Daoy (cell line): ENCODE data around the gene BMX. TPM values are rescaled to one million over a fixed set of nuclear protein-coding genes. Genes with fewer than 3 reads are reported as not detected.

Source experiments
- DNase-seq: peaks from one replicate; pipeline ENCODE4 v3.0.0-alpha.2; 2015; ENCODE audit warnings: low read depth
- total RNA-seq: library from RNA; depleted of rRNA; stranded (reverse); fragments of >200 nt; shearing (Covaris generic); gene quantifications from 2 replicates; pipeline ENCODE4 v1.2.3, GENCODE V29; 2014

Gene BMX
- total RNA-seq, 1 experiment from 2014 or later, result 0.06 TPM

- DNase-seq, result no peak
Measured at GRCh38 chrX:15507005-15507404, 6.4 kb downstream of the BMX start.

GRCh38 chrX:15509845-15510244 is 9.2 kb downstream of the BMX start:
- no peak for DNase-seq

- no peak for DNase-seq
Measured at GRCh38 chrX:15511563-15511962, 11.0 kb downstream of the BMX start.

- DNase-seq, result no peak
Measured at GRCh38 chrX:15512401-15512965, 11.9 kb downstream of the BMX start.

- DNase-seq, result no peak
Measured at GRCh38 chrX:15514279-15514678, 13.7 kb downstream of the BMX start.

- DNase-seq, result no peak
Measured at GRCh38 chrX:15515931-15516330, 15.3 kb downstream of the BMX start.

- no peak for DNase-seq
Measured at GRCh38 chrX:15522464-15522863, 21.9 kb downstream of the BMX start.

GRCh38 chrX:15523088-15523487 is 22.5 kb downstream of the BMX start:
- DNase-seq, result no peak

GRCh38 chrX:15524417-15524816 is 23.8 kb downstream of the BMX start:
- peak; percentile 28 for DNase-seq

- no peak for DNase-seq
Measured at GRCh38 chrX:15525664-15526416, 25.2 kb downstream of the BMX start.

GRCh38 chrX:15529165-15529564 is 28.6 kb downstream of the BMX start:
- DNase-seq, result no peak

GRCh38 chrX:15530318-15530717 is 29.7 kb downstream of the BMX start:
- DNase-seq, result peak; percentile 3

GRCh38 chrX:15546745-15547144 is 46.1 kb downstream of the BMX start:
- DNase-seq, result no peak

- DNase-seq, result no peak
Measured at GRCh38 chrX:15547356-15547755, 46.7 kb downstream of the BMX start.

GRCh38 chrX:15549189-15550012 is 48.8 kb downstream of the BMX start:
- no peak for DNase-seq

GRCh38 chrX:15559227-15559626 is 58.6 kb downstream of the BMX start:
- DNase-seq, result no peak

- DNase-seq, result no peak
Measured at GRCh38 chrX:15560924-15561323, 60.3 kb downstream of the BMX start.

GRCh38 chrX:15563056-15563455 is 62.4 kb downstream of the BMX start:
- no peak for DNase-seq

- peak; percentile 59 for DNase-seq
Measured at GRCh38 chrX:15564981-15565579, 64.5 kb downstream of the BMX start.

GRCh38 chrX:15566244-15566643 is 65.6 kb downstream of the BMX start:
- DNase-seq, result no peak

GRCh38 chrX:15567267-15567666 is 66.7 kb downstream of the BMX start:
- DNase-seq, result no peak

GRCh38 chrX:15567886-15568616 is 67.4 kb downstream of the BMX start:
- DNase-seq, result no peak
